Measurements from ENCODE around the gene NHSL1.
A peak's percentile ranks its signal among the peaks of the same experiment; 100 is the strongest.

NHSL1 gene

DNA sequence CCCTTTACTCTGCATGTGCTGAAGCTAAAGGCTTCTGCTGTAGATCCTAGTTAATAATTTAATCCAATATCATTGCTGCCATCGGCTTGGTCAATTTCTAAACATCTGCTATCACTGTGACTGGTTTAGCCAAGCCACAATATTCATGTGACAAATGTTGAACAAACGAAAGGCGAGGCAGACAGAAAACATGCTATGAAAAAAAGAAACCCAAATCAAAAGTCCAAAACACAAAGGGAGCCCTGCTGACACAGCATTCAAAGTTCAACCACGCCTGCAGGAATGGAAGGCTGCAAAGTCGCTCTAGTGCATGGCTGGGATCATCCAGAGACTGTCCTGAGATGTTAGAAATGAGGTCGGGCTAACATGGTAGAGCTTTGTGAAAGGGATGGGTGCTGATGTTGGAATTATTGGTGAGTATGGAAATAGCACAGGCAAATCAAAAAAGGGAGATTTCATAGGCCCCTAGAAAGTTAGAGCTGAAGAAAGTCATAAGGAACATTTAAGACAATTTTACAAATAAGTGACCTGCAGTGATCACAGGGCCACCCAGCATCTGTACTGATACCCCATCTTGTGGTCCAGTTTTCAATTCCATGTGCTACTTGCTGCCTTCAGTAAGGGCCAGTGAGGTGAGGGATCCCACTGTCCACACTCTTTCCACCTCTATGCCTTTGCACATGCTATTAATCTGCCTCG, 8.8 kb upstream of the NHSL1 start:
- ChIA-PET POLR2A (interaction anchor here (0.6 kb wide), 1 partner anchor 395 kb away, joined by 6 read pairs; no protein-coding TSS in a partner anchor), CTCF (interaction anchor here (1.1 to 13.8 kb wide), 12 partner anchors 8 to 455 kb away, joined by 3 to 133 read pairs (median 4); partner anchors contain the start of gene NHSL1)
- DNase-seq, result no peak
- Histone ChIP-seq H3K9me3 (ENCODE audit: control extremely low read depth in 1 of 5, control insufficient read depth in 4 of 5, insufficient read depth in 2 of 5, low read depth in 1 of 5, low read length in 4 of 5) (no peaks in the 10 kb centered on the region), H3K4me3 (ENCODE audit: control insufficient read depth in 1 of 7, extremely low read depth in 1 of 7, insufficient read depth in 4 of 7, low read depth in 2 of 7, low read length in 6 of 7) (no peak overlapping the region), H3K36me3 (ENCODE audit: control insufficient read depth in 4 of 4, insufficient read depth in 4 of 4, low read length in 3 of 4) (no peaks in the 10 kb centered on the region), H3K27me3 (replicated peaks in 2 of 5; ENCODE audit: control insufficient read depth in 4 of 5, insufficient read depth in 5 of 5, low read length in 4 of 5) (no peaks in the 10 kb centered on the region), H3K4me1 (ENCODE audit: control extremely low read depth in 1 of 4, control insufficient read depth in 4 of 4, insufficient read depth in 4 of 4, low read length in 3 of 4) (peaks cover 0 to 16% (median 8%) of the 10 kb centered on the region in 4 experiments), H3K27ac (ENCODE audit: insufficient read depth in 1 of 2, low read depth in 1 of 2, low read length in 2 of 2, poor library complexity in 1 of 2, severe bottlenecking in 2 of 2) (no peak overlapping the region)
- WGBS (ENCODE audit: insufficient coverage), result 98% methylated on average over 5 of the region's 7 CpGs

DNA sequence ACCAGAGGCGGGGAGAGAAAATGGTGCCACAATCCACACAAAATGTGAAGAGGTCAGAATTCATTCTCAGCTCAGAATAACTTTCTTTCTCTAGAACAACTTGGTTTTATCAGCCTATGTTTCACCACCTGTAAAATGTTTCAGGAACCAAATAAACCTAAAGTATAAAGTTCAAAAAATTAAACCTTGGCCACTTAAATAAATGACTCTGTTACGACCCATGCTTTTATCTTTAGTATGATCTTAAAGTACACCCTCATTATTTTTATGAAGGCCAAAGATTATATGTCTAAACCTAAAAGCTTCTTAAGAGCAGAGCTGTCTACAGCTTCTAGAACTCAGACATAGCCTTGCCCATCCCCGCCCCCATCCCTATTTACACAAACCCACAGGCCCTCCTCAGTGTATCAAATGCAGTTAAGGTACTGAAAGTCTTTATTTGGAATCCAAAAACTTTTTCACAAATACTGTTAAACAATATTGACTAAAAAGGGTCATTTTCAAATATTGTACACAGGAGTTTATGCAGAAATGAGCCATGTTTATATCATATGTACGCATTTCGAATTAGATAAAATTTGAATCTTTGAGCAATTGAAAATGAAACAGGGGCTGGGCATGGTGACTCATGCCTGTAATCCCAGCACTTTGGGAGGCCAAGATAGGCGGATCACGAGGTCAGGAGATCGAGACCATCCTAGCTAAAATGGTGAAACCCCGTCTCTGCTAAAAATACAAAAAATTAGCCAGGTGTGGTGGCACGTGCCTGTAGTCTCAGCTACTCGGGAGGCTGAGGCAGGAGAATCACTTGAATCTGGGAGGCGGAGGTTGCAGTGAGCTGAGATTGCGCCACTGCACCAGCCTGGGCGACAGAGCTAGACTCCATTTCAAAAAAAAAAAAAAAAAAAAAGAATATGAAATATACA, 5.7 kb upstream of the NHSL1 start:
- H3K4me3 ChIP-seq (ENCODE audit: control insufficient read depth in 1 of 7, extremely low read depth in 1 of 7, insufficient read depth in 4 of 7, low read depth in 2 of 7, low read length in 6 of 7), result no peak overlapping the region
- no peak overlapping the region for H3K27ac ChIP-seq (ENCODE audit: insufficient read depth in 1 of 2, low read depth in 1 of 2, low read length in 2 of 2, poor library complexity in 1 of 2, severe bottlenecking in 2 of 2)
- no peaks in the 10 kb centered on the region for H3K9me3 ChIP-seq (ENCODE audit: control extremely low read depth in 1 of 5, control insufficient read depth in 4 of 5, insufficient read depth in 2 of 5, low read depth in 1 of 5, low read length in 4 of 5)
- ChIA-PET CTCF (interaction anchor here (0.6 to 13.8 kb wide), 6 partner anchors 11 to 86 kb away, joined by 3 to 133 read pairs (median 3); no protein-coding TSS in a partner anchor), POLR2A (no interaction called here)
- WGBS (ENCODE audit: insufficient coverage), result 100% methylated on average over 2 of the region's 14 CpGs
- H3K27me3 ChIP-seq (replicated peaks in 2 of 5; ENCODE audit: control insufficient read depth in 4 of 5, insufficient read depth in 5 of 5, low read length in 4 of 5), result no peaks in the 10 kb centered on the region
- peaks cover 0 to 22% (median 9%) of the 10 kb centered on the region in 4 experiments for H3K4me1 ChIP-seq (ENCODE audit: control extremely low read depth in 1 of 4, control insufficient read depth in 4 of 4, insufficient read depth in 4 of 4, low read length in 3 of 4)
- no peaks in the 10 kb centered on the region for H3K36me3 ChIP-seq (ENCODE audit: control insufficient read depth in 4 of 4, insufficient read depth in 4 of 4, low read length in 3 of 4)
- no peak for DNase-seq

GRCh38 chr6:138503881-138504680, 4.8 kb upstream of the NHSL1 start:
- POLR2A ChIA-PET, result interaction anchor here (0.7 kb wide), 1 partner anchor 85 kb away, joined by 5 read pairs; no protein-coding TSS in a partner anchor
- Histone ChIP-seq H3K9me3 (ENCODE audit: control extremely low read depth in 1 of 5, control insufficient read depth in 4 of 5, insufficient read depth in 2 of 5, low read depth in 1 of 5, low read length in 4 of 5) (no peaks in the 10 kb centered on the region), H3K4me1 (ENCODE audit: control extremely low read depth in 1 of 4, control insufficient read depth in 4 of 4, insufficient read depth in 4 of 4, low read length in 3 of 4) (peaks cover 8 to 27% (median 17%) of the 10 kb centered on the region in 4 experiments), H3K27ac (ENCODE audit: insufficient read depth in 1 of 2, low read depth in 1 of 2, low read length in 2 of 2, poor library complexity in 1 of 2, severe bottlenecking in 2 of 2) (no peak overlapping the region), H3K36me3 (ENCODE audit: control insufficient read depth in 4 of 4, insufficient read depth in 4 of 4, low read length in 3 of 4) (no peaks in the 10 kb centered on the region), H3K27me3 (replicated peaks in 2 of 5; ENCODE audit: control insufficient read depth in 4 of 5, insufficient read depth in 5 of 5, low read length in 4 of 5) (no peaks in the 10 kb centered on the region), H3K4me3 (ENCODE audit: control insufficient read depth in 1 of 7, extremely low read depth in 1 of 7, insufficient read depth in 4 of 7, low read depth in 2 of 7, low read length in 6 of 7) (no peak overlapping the region)
- WGBS (ENCODE audit: insufficient coverage), result 100% methylated on average over 3 of the region's 7 CpGs
- DNase-seq, result peak in 2 of 3 donors; percentile 43 to 52
- CTCF ChIA-PET, result interaction anchor here (0.6 to 13.8 kb wide), 5 partner anchors 12 to 86 kb away, joined by 3 to 133 read pairs (median 3); no protein-coding TSS in a partner anchor

GRCh38 chr6:138502546-138502945, 3.3 kb upstream of the NHSL1 start:
- H3K4me1 ChIP-seq (ENCODE audit: control extremely low read depth in 1 of 4, control insufficient read depth in 4 of 4, insufficient read depth in 4 of 4, low read length in 3 of 4), result peaks cover 11 to 42% (median 21%) of the 10 kb centered on the region in 4 experiments
- ChIA-PET POLR2A (no interaction called here), CTCF (interaction anchor here (13.8 kb wide), 1 partner anchor 73 kb away, joined by 133 read pairs; no protein-coding TSS in a partner anchor)
- no peaks in the 10 kb centered on the region for H3K9me3 ChIP-seq (ENCODE audit: control extremely low read depth in 1 of 5, control insufficient read depth in 4 of 5, insufficient read depth in 2 of 5, low read depth in 1 of 5, low read length in 4 of 5)
- H3K27me3 ChIP-seq (replicated peaks in 2 of 5; ENCODE audit: control insufficient read depth in 4 of 5, insufficient read depth in 5 of 5, low read length in 4 of 5), result no peaks in the 10 kb centered on the region
- H3K4me3 ChIP-seq (ENCODE audit: control insufficient read depth in 1 of 7, extremely low read depth in 1 of 7, insufficient read depth in 4 of 7, low read depth in 2 of 7, low read length in 6 of 7), result no peak overlapping the region
- no peak overlapping the region for H3K27ac ChIP-seq (ENCODE audit: insufficient read depth in 1 of 2, low read depth in 1 of 2, low read length in 2 of 2, poor library complexity in 1 of 2, severe bottlenecking in 2 of 2)
- WGBS (ENCODE audit: insufficient coverage), result 100% methylated on average over 1 of the region's 3 CpGs
- H3K36me3 ChIP-seq (ENCODE audit: control insufficient read depth in 4 of 4, insufficient read depth in 4 of 4, low read length in 3 of 4), result no peaks in the 10 kb centered on the region
- no peak for DNase-seq

- 96% methylated on average over 5 of the region's 5 CpGs for WGBS (ENCODE audit: insufficient coverage)
- CTCF ChIA-PET, result interaction anchor here (3.6 to 13.8 kb wide), 2 partner anchors 8 to 71 kb away, joined by 18 to 133 read pairs; no protein-coding TSS in a partner anchor
- no peaks in the 10 kb centered on the region for H3K9me3 ChIP-seq (ENCODE audit: control extremely low read depth in 1 of 5, control insufficient read depth in 4 of 5, insufficient read depth in 2 of 5, low read depth in 1 of 5, low read length in 4 of 5)
- DNase-seq, result no peak
- no peaks in the 10 kb centered on the region for H3K27me3 ChIP-seq (replicated peaks in 2 of 5; ENCODE audit: control insufficient read depth in 4 of 5, insufficient read depth in 5 of 5, low read length in 4 of 5)
- H3K4me1 ChIP-seq (ENCODE audit: control extremely low read depth in 1 of 4, control insufficient read depth in 4 of 4, insufficient read depth in 4 of 4, low read length in 3 of 4), result peaks cover 11 to 42% (median 21%) of the 10 kb centered on the region in 4 experiments
- H3K4me3 ChIP-seq (ENCODE audit: control insufficient read depth in 1 of 7, extremely low read depth in 1 of 7, insufficient read depth in 4 of 7, low read depth in 2 of 7, low read length in 6 of 7), result no peak overlapping the region
- H3K27ac ChIP-seq (ENCODE audit: insufficient read depth in 1 of 2, low read depth in 1 of 2, low read length in 2 of 2, poor library complexity in 1 of 2, severe bottlenecking in 2 of 2), result no peak overlapping the region
- no peaks in the 10 kb centered on the region for H3K36me3 ChIP-seq (ENCODE audit: control insufficient read depth in 4 of 4, insufficient read depth in 4 of 4, low read length in 3 of 4)
- POLR2A ChIA-PET, result no interaction called here
Measured at GRCh38 chr6:138500867-138501446, 1.7 kb upstream of the NHSL1 start.

- Histone ChIP-seq H3K27ac (ENCODE audit: insufficient read depth in 1 of 2, low read depth in 1 of 2, low read length in 2 of 2, poor library complexity in 1 of 2, severe bottlenecking in 2 of 2) (no peak overlapping the region), H3K4me3 (ENCODE audit: control insufficient read depth in 1 of 7, extremely low read depth in 1 of 7, insufficient read depth in 4 of 7, low read depth in 2 of 7, low read length in 6 of 7) (no peak overlapping the region), H3K36me3 (ENCODE audit: control insufficient read depth in 4 of 4, insufficient read depth in 4 of 4, low read length in 3 of 4) (no peaks in the 10 kb centered on the region), H3K4me1 (ENCODE audit: control extremely low read depth in 1 of 4, control insufficient read depth in 4 of 4, insufficient read depth in 4 of 4, low read length in 3 of 4) (peaks cover 11 to 42% (median 21%) of the 10 kb centered on the region in 4 experiments), H3K9me3 (ENCODE audit: control extremely low read depth in 1 of 5, control insufficient read depth in 4 of 5, insufficient read depth in 2 of 5, low read depth in 1 of 5, low read length in 4 of 5) (no peaks in the 10 kb centered on the region), H3K27me3 (replicated peaks in 2 of 5; ENCODE audit: control insufficient read depth in 4 of 5, insufficient read depth in 5 of 5, low read length in 4 of 5) (no peaks in the 10 kb centered on the region)
- DNase-seq, result no peak
- WGBS (ENCODE audit: insufficient coverage), result no CpG with 5 or more reads among the region's 3 CpGs
- ChIA-PET CTCF (interaction anchor here (3.6 to 13.8 kb wide), 2 partner anchors 9 to 71 kb away, joined by 18 to 133 read pairs; no protein-coding TSS in a partner anchor), POLR2A (no interaction called here)
Measured at GRCh38 chr6:138500045-138500665, 861 bp upstream of the NHSL1 start.

Data from common myeloid progenitor, CD34-positive (primary cell).